ENCODE results near the gene CD55. TPM values are rescaled to one million over a fixed set of nuclear protein-coding genes. Genes with fewer than 3 reads are reported as not detected.

CD55 gene
- total and polyA plus RNA-seq, 9 donors: 12.3 to 28.9 (median 18.1) TPM

GRCh38 chr1:207304710-207305488, 16.6 kb upstream of the CD55 start:
- no peaks in the 10 kb centered on the region for H3K9me3 ChIP-seq (replicated peaks; ENCODE audit: control insufficient read depth, low read depth, low read length)
- no peak for DNase-seq
- no peaks in the 10 kb centered on the region for H3K36me3 ChIP-seq (ENCODE audit: control insufficient read depth, insufficient read depth, low read length)
- H3K4me1 ChIP-seq (ENCODE audit: control insufficient read depth, insufficient read depth, low read length): peaks cover 2% of the 10 kb centered on the region
- H3K27me3 ChIP-seq (ENCODE audit: control insufficient read depth, insufficient read depth, low read length): no peaks in the 10 kb centered on the region
- 73% methylated on average over 2 of the region's 8 CpGs for WGBS (ENCODE audit: insufficient coverage)
- H3K4me3 ChIP-seq (ENCODE audit: low read length): no peak overlapping the region
- no peak overlapping the region for H3K27ac ChIP-seq (ENCODE audit: low read length)

DNA sequence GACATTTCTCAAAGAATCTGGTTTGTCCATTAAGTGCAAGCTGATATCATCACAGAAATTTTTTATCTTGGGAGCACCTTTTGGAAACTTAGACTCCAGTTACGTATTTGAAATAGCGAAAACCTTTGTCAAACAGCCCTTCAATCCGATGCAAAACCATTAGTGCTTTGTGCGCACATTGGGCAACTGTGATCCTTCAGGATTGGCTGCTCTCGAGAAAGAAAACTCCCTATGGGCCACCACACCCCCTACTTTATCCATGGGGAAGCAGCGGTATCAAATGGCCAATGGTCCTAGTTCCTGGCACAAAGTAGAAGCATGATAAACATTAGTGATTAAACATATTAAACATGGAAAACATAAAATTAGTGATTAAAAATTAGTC, 16.0 kb upstream of the CD55 start:
- Histone ChIP-seq H3K4me1 (ENCODE audit: control insufficient read depth, insufficient read depth, low read length) (peaks cover 2% of the 10 kb centered on the region), H3K9me3 (replicated peaks; ENCODE audit: control insufficient read depth, low read depth, low read length) (no peaks in the 10 kb centered on the region), H3K36me3 (ENCODE audit: control insufficient read depth, insufficient read depth, low read length) (no peaks in the 10 kb centered on the region), H3K27me3 (ENCODE audit: control insufficient read depth, insufficient read depth, low read length) (no peaks in the 10 kb centered on the region), H3K27ac (ENCODE audit: low read length) (no peak overlapping the region), H3K4me3 (ENCODE audit: low read length) (no peak overlapping the region)
- DNase-seq: no peak
- 54% methylated on average over 3 of the region's 6 CpGs for WGBS (ENCODE audit: insufficient coverage)

DNA sequence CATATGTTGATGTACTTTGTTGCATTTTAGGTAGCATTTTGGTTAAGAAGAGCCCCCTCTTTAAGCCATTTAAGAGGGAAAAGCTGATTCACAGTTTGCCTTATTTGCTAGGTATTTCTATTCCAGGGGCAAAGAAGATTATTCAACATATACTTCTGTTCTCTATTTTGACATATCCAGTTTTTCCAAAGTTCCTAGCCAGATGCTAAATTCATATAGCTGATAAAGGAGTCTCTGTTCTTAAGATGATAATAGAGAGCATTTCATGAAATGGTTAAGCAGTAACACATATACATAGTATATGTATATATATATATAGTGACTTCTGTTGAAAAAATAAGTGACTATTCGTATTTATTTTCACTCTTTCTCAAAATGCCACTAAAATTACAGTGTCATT, 15.5 kb upstream of the CD55 start:
- no peak overlapping the region for H3K27ac ChIP-seq (ENCODE audit: low read length)
- WGBS (ENCODE audit: insufficient coverage): no CpG with 5 or more reads among the region's 1 CpG
- DNase-seq: no peak
- H3K36me3 ChIP-seq (ENCODE audit: control insufficient read depth, insufficient read depth, low read length): no peaks in the 10 kb centered on the region
- no peak overlapping the region for H3K4me3 ChIP-seq (ENCODE audit: low read length)
- no peaks in the 10 kb centered on the region for H3K27me3 ChIP-seq (ENCODE audit: control insufficient read depth, insufficient read depth, low read length)
- peaks cover 2% of the 10 kb centered on the region for H3K4me1 ChIP-seq (ENCODE audit: control insufficient read depth, insufficient read depth, low read length)
- H3K9me3 ChIP-seq (replicated peaks; ENCODE audit: control insufficient read depth, low read depth, low read length): no peaks in the 10 kb centered on the region

- H3K4me3 ChIP-seq (ENCODE audit: low read length): no peak overlapping the region
- H3K9me3 ChIP-seq (replicated peaks; ENCODE audit: control insufficient read depth, low read depth, low read length): no peaks in the 10 kb centered on the region
- 27% methylated on average over 2 of the region's 5 CpGs for WGBS (ENCODE audit: insufficient coverage)
- peaks cover 2% of the 10 kb centered on the region for H3K4me1 ChIP-seq (ENCODE audit: control insufficient read depth, insufficient read depth, low read length)
- H3K36me3 ChIP-seq (ENCODE audit: control insufficient read depth, insufficient read depth, low read length): no peaks in the 10 kb centered on the region
- no peaks in the 10 kb centered on the region for H3K27me3 ChIP-seq (ENCODE audit: control insufficient read depth, insufficient read depth, low read length)
- DNase-seq: no peak
- no peak overlapping the region for H3K27ac ChIP-seq (ENCODE audit: low read length)
These were observed 14.9 kb upstream of the CD55 start for GRCh38 chr1:207306603-207307002.

GRCh38 chr1:207308451-207309190, 12.9 kb upstream of the CD55 start:
- no peak for DNase-seq
- no peaks in the 10 kb centered on the region for H3K9me3 ChIP-seq (replicated peaks; ENCODE audit: control insufficient read depth, low read depth, low read length)
- no peak overlapping the region for H3K27ac ChIP-seq (ENCODE audit: low read length)
- WGBS (ENCODE audit: insufficient coverage): no CpG with 5 or more reads among the region's 2 CpGs
- no peaks in the 10 kb centered on the region for H3K36me3 ChIP-seq (ENCODE audit: control insufficient read depth, insufficient read depth, low read length)
- H3K4me3 ChIP-seq (ENCODE audit: low read length): no peak overlapping the region
- H3K27me3 ChIP-seq (ENCODE audit: control insufficient read depth, insufficient read depth, low read length): no peaks in the 10 kb centered on the region
- peaks cover 2% of the 10 kb centered on the region for H3K4me1 ChIP-seq (ENCODE audit: control insufficient read depth, insufficient read depth, low read length)

- peak overlapping the region; percentile 16 for H3K27ac ChIP-seq (ENCODE audit: low read length)
- H3K4me1 ChIP-seq (ENCODE audit: control insufficient read depth, insufficient read depth, low read length): peaks cover 2% of the 10 kb centered on the region
- no peaks in the 10 kb centered on the region for H3K36me3 ChIP-seq (ENCODE audit: control insufficient read depth, insufficient read depth, low read length)
- H3K4me3 ChIP-seq (ENCODE audit: low read length): no peak overlapping the region
- 29% methylated on average over 1 of the region's 4 CpGs for WGBS (ENCODE audit: insufficient coverage)
- H3K9me3 ChIP-seq (replicated peaks; ENCODE audit: control insufficient read depth, low read depth, low read length): no peaks in the 10 kb centered on the region
- H3K27me3 ChIP-seq (ENCODE audit: control insufficient read depth, insufficient read depth, low read length): no peaks in the 10 kb centered on the region
- peak; percentile 53 for DNase-seq
These were observed 11.7 kb upstream of the CD55 start for GRCh38 chr1:207309745-207310273.

DNA sequence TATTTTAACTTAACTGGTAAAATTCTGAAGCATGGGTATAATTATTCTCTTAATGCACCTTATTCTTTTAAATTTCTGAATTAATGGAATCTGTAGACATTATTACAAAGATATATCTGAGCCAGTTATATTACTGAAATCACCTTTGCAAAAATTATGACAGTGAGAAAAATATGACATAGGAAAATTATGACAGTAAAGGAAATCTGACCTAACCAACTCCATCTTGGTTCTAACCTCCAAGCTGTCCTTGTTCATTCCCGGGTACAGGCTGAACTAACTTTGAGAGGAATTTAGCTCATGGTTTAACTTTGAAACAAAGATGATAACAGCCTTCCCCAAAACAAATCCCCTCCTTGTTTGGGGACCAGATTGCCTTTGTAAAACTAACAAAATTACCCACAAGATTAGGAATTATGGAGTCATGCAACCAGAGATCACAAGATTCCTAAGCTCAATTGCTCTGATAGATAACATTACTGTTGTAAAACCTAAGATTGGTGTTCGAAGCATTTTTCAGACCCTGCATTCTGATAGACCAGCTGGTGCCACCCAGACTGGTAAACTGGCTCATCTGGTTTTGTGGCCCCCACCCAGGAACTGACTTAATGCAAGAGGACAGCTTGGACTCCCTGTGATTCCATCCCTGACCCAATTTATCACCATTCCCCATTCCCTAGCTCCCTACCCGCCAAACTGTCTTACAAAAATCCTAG, 9.4 kb upstream of the CD55 start:
- Histone ChIP-seq H3K4me1 (ENCODE audit: control insufficient read depth, insufficient read depth, low read length) (peaks cover 2% of the 10 kb centered on the region), H3K4me3 (ENCODE audit: low read length) (no peak overlapping the region), H3K27ac (ENCODE audit: low read length) (no peak overlapping the region), H3K9me3 (replicated peaks; ENCODE audit: control insufficient read depth, low read depth, low read length) (no peaks in the 10 kb centered on the region), H3K36me3 (ENCODE audit: control insufficient read depth, insufficient read depth, low read length) (no peaks in the 10 kb centered on the region), H3K27me3 (ENCODE audit: control insufficient read depth, insufficient read depth, low read length) (no peaks in the 10 kb centered on the region)
- DNase-seq: no peak
- 67% methylated on average over 1 of the region's 3 CpGs for WGBS (ENCODE audit: insufficient coverage)

GRCh38 chr1:207312604-207312920, 8.9 kb upstream of the CD55 start:
- H3K4me3 ChIP-seq (ENCODE audit: low read length): no peak overlapping the region
- no peak overlapping the region for H3K27ac ChIP-seq (ENCODE audit: low read length)
- DNase-seq: no peak
- no peaks in the 10 kb centered on the region for H3K36me3 ChIP-seq (ENCODE audit: control insufficient read depth, insufficient read depth, low read length)
- no CpG with 5 or more reads among the region's 1 CpG for WGBS (ENCODE audit: insufficient coverage)
- no peaks in the 10 kb centered on the region for H3K9me3 ChIP-seq (replicated peaks; ENCODE audit: control insufficient read depth, low read depth, low read length)
- no peaks in the 10 kb centered on the region for H3K27me3 ChIP-seq (ENCODE audit: control insufficient read depth, insufficient read depth, low read length)
- peaks cover 2% of the 10 kb centered on the region for H3K4me1 ChIP-seq (ENCODE audit: control insufficient read depth, insufficient read depth, low read length)

DNA sequence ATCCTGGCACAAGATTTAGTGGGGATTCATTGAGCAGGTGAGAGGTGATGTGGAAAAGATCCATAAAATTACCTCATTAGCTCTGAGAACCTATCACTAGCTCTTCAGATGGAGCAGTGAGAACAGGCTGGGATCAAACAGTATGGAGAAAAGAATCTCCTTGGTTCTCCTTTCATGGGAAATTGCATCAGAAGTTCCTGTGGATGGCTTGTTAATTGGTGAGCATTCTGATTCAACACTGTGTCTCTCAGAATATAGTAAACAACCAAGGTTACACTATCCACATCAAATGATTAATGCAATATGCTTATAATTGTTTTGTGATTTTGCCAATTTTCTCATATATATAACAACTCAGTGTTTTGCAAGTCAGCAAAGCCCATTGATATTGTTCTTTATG, 8.3 kb upstream of the CD55 start:
- Histone ChIP-seq H3K27me3 (ENCODE audit: control insufficient read depth, insufficient read depth, low read length) (no peaks in the 10 kb centered on the region), H3K27ac (ENCODE audit: low read length) (no peak overlapping the region), H3K4me1 (ENCODE audit: control insufficient read depth, insufficient read depth, low read length) (peaks cover 2% of the 10 kb centered on the region), H3K4me3 (ENCODE audit: low read length) (no peak overlapping the region), H3K36me3 (ENCODE audit: control insufficient read depth, insufficient read depth, low read length) (no peaks in the 10 kb centered on the region), H3K9me3 (replicated peaks; ENCODE audit: control insufficient read depth, low read depth, low read length) (no peaks in the 10 kb centered on the region)
- no peak for DNase-seq

DNA sequence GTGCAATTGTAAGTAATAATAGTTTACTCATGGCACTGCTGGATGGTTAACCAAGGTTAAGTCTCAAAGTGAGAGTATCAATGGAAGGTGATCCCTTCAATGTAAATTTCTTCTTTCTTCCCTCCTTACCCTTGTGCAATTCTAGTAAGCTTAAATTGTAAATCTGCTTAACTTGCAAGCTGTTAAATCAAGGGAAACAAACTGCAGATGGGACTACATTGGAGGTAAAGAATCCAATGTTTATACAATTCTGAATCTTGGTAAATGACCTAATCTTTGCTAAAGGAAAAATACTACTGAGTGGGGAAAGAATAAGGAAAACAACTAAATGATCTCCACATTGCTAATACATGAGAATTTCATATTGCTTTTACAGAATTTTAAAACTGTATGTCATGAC, 6.7 kb upstream of the CD55 start:
- Histone ChIP-seq H3K36me3 (ENCODE audit: control insufficient read depth, insufficient read depth, low read length) (no peaks in the 10 kb centered on the region), H3K4me1 (ENCODE audit: control insufficient read depth, insufficient read depth, low read length) (no peaks in the 10 kb centered on the region), H3K27me3 (ENCODE audit: control insufficient read depth, insufficient read depth, low read length) (no peaks in the 10 kb centered on the region), H3K4me3 (ENCODE audit: low read length) (no peak overlapping the region), H3K27ac (ENCODE audit: low read length) (no peak overlapping the region), H3K9me3 (replicated peaks; ENCODE audit: control insufficient read depth, low read depth, low read length) (no peaks in the 10 kb centered on the region)
- DNase-seq: no peak

All from muscle of leg (tissue), 11 donors.